ENCODE data around the gene STAP2. TPM values are rescaled to one million over a fixed set of nuclear protein-coding genes. Genes with fewer than 3 reads are reported as not detected.
A peak's percentile ranks its signal among the peaks of the same experiment; 100 is the strongest.

Gene STAP2
- total and polyA plus RNA-seq, 9 of the 15 experiments (the other 6 are each of a cell fraction or from before 2014, with no cell fraction given) = 1.2 to 9.8 (median 4.5) TPM

DNA sequence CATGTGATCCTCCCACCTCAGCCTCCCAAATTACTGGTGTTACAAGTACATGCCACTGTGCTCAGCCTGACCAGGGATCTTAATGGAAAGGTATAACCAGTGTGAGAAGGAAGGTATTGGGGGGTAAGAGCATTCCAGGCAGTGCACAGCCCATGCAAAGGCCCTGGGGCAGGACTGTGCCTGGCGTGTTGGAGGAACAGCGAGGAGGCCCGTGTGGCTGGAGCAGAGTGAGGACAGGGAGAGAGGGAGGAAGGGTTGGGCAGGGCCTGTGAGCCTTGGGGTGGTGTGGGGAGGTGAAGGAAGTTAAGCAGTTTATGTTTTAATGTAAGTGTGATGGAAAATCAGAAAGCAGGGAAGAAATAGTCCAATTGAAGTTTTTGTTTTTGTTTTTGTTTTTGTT lies 38.0 kb downstream of the STAP2 start:
- Histone ChIP-seq H4K20me1 (replicated peaks; ENCODE audit: control insufficient read depth, insufficient read depth, low read length) (no peaks in the 10 kb centered on the region), H3K9me3 (replicated peaks; ENCODE audit: control insufficient read depth, insufficient read depth, low read depth, low read length) (no peaks in the 10 kb centered on the region), H3K27ac (ENCODE audit: extremely low read depth, low read depth, low read length) (no peak overlapping the region), H3K9me1 (ENCODE audit: control insufficient read depth, insufficient read depth, low read length) (no peaks in the 10 kb centered on the region), H3K4me1 (replicated peaks in 1 of 2; ENCODE audit: control insufficient read depth in 2 of 2, insufficient read depth in 2 of 2, low read length in 2 of 2) (peaks cover 7 to 29% of the 10 kb centered on the region in 2 experiments; a peak in 4 of 5 replicates), H3K27me3 (ENCODE audit: control insufficient read depth in 2 of 2, insufficient read depth in 2 of 2, low read length in 2 of 2) (peaks cover 0 to 3% of the 10 kb centered on the region in 2 experiments; a peak in 1 of 5 replicates), H2AFZ (ENCODE audit: low read depth, low read length) (no peak overlapping the region), H3K79me2 (ENCODE audit: control insufficient read depth, insufficient read depth, low read length) (no peaks in the 10 kb centered on the region), H3K4me3 (no peak overlapping the region), H3K4me2 (ENCODE audit: insufficient read depth, low read length) (no peak overlapping the region), H3K36me3 (ENCODE audit: control insufficient read depth, insufficient read depth, low read length) (no peaks in the 10 kb centered on the region), H3K9ac (ENCODE audit: insufficient read depth in 1 of 2, low read depth in 2 of 2, low read length in 2 of 2) (no peak overlapping the region)
- WGBS (ENCODE audit: insufficient coverage, low coverage, missing lambda C conversion rate) = 63% methylated on average over 3 of the region's 3 CpGs
- in situ Hi-C loops (cut with MboI) = no loop called here
- ChIA-PET CTCF (ENCODE audit: low intra/inter-chr PET ratio) (no interaction called here), POLR2A (no interaction called here)
- no peak for ATAC-seq
- no TSS peak for BruUV-seq (replicated peaks)
- intact Hi-C loops (cut with micrococcal nuclease) = no loop called here
- no peak for DNase-seq (ENCODE audit: extremely low read depth in 1 of 4, low spot score in 3 of 4)
- no peak for FAIRE-seq
- TF ChIP-seq RBM25 (IDR thresholded peaks at IDR 0.05; ENCODE audit: low read depth, low read length, severe bottlenecking) (peak; percentile 72), SMARCA4 (IDR thresholded peaks at IDR 0.05) (no peak), NCOA6 (IDR thresholded peaks at IDR 0.05) (no peak), BRD9 (IDR thresholded peaks at IDR 0.05; ENCODE audit: low read depth, partially characterized antibody) (no peak), BRF1 (IDR thresholded peaks at IDR 0.05; ENCODE audit: borderline replicate concordance, extremely low read depth, insufficient read length) (no peak), AFF4 (CRISPR knock-in tag; IDR thresholded peaks at IDR 0.05) (no peak), E2F6 (IDR thresholded peaks at IDR 0.05; ENCODE audit: borderline replicate concordance in 1 of 2, extremely low read depth in 1 of 2, insufficient read depth in 1 of 2, insufficient read length in 1 of 2, low read depth in 1 of 2, low read length in 1 of 2, poor library complexity in 1 of 2, severe bottlenecking in 1 of 2) (no peak), NCOR1 (IDR thresholded peaks at IDR 0.05) (no peak), MCM5 (IDR thresholded peaks at IDR 0.05; ENCODE audit: low read depth) (no peak), THAP12 (CRISPR knock-in tag; IDR thresholded peaks at IDR 0.05) (no peak), SREBF2 (CRISPR knock-in tag; IDR thresholded peaks at IDR 0.05) (no peak), MCM2 (IDR thresholded peaks at IDR 0.05; ENCODE audit: low read depth) (no peak), EWSR1 (IDR thresholded peaks at IDR 0.05; ENCODE audit: borderline replicate concordance, low read depth, partially characterized antibody) (no peak), BCOR (IDR thresholded peaks at IDR 0.05) (peak; percentile 81)
